PC-3 (cell line): ENCODE results near the gene GFOD1. TPM values are rescaled to one million over a fixed set of nuclear protein-coding genes. Genes with fewer than 3 reads are reported as not detected.

Experiments used
- ATAC-seq: fragments of 200-7000 bp; cut with Tn5 transposase; 2 replicates; pipeline ENCODE4 v1.9.1; 2020; ENCODE audit warnings: mild to moderate bottlenecking, moderate library complexity
- BruUV-seq: library from RNA; stranded (reverse); fragments of 400-500 nt; replicated peaks from 2 replicates; lab custom pipeline; 2021; lab: Mats Ljungman, UMichigan
- CTCF ChIA-PET: fragments of 300-600 bp; sonication (Branson Sonifier 250); formaldehyde crosslinking; loops from one replicate; lab custom pipeline; 2022; ENCODE audit warnings: antibody characterized with exemption; lab: Charles Lee
- POLR2A ChIA-PET: fragments of 300-600 bp; sonication (Branson Sonifier 250); formaldehyde crosslinking; loops from one replicate; lab custom pipeline; 2022; ENCODE audit warnings: antibody characterized with exemption; ENCODE audit not compliant: unreplicated experiment; lab: Charles Lee
- DNase-seq: peaks from one replicate; pipeline ENCODE4 v3.0.0-alpha.2; 2015
- H2AFZ ChIP-seq: fragments of 300-600 bp; sonication (generic); 2 replicates; pipeline ENCODE4 v1.6.0; 2016; ENCODE audit warnings: antibody characterized with exemption, low read length
- H3F3A ChIP-seq: fragments of 300-600 bp; sonication (generic); one replicate; pipeline ENCODE4 v1.6.0; 2017; ENCODE audit warnings: antibody characterized with exemption, low read length, control low read depth, mild to moderate bottlenecking; ENCODE audit not compliant: unreplicated experiment
- H3K27ac ChIP-seq: fragments of 300-600 bp; sonication (generic); 2 replicates; pipeline ENCODE4 v1.5.1; 2016; ENCODE audit warnings: mild to moderate bottlenecking, low read length
- H3K27me3 ChIP-seq: fragments of 300-600 bp; sonication (generic); 2 replicates; pipeline ENCODE4 v1.6.1; 2016; ENCODE audit warnings: low read length, mixed read lengths
- H3K36me3 ChIP-seq: fragments of 300-600 bp; sonication (generic); 2 replicates; pipeline ENCODE4 v1.6.1; 2016; ENCODE audit warnings: low read depth, mixed run types, low read length, mixed read lengths
- H3K4me1 ChIP-seq: fragments of 300-600 bp; sonication (generic); 2 replicates; pipeline ENCODE4 v1.5.1; 2016; ENCODE audit warnings: low read length; ENCODE audit not compliant: insufficient read depth
- H3K4me2 ChIP-seq: fragments of 300-600 bp; sonication (generic); 2 replicates; pipeline ENCODE4 v1.6.0; 2016; ENCODE audit warnings: low read length
- H3K4me3 ChIP-seq: fragments of 300-600 bp; sonication (generic); 2 replicates; pipeline ENCODE4 v1.5.1; 2016; ENCODE audit warnings: mild to moderate bottlenecking, low read length, mixed read lengths
- H3K79me2 ChIP-seq: fragments of 300-600 bp; sonication (generic); 2 replicates; pipeline ENCODE4 v1.6.1; 2017; ENCODE audit warnings: low read length, mixed read lengths
- H3K9ac ChIP-seq: fragments of 300-600 bp; sonication (generic); 2 replicates; pipeline ENCODE4 v1.6.0; 2016; ENCODE audit warnings: mild to moderate bottlenecking, low read length
- H3K9me2 ChIP-seq: fragments of 300-600 bp; sonication (generic); replicated peaks from 2 replicates; pipeline ENCODE4 v1.6.1; 2016; ENCODE audit warnings: mixed run types, low read length, mixed read lengths
- H3K9me3 ChIP-seq: fragments of 300-600 bp; sonication (generic); 2 replicates; pipeline ENCODE4 v1.6.1; 2016; ENCODE audit warnings: low read length, mixed read lengths
- H4K20me1 ChIP-seq: fragments of 300-600 bp; sonication (generic); 2 replicates; pipeline ENCODE4 v1.6.1; 2016; ENCODE audit warnings: low read length, mixed read lengths
- CTCF ChIP-seq: fragments of 300-600 bp; sonication (generic); conservative IDR thresholded peaks from 2 replicates; pipeline ENCODE4 v1.5.1; 2017; ENCODE audit warnings: antibody characterized with exemption, low read depth, mild to moderate bottlenecking, low read length
- EZH2 ChIP-seq: fragments of 300-600 bp; sonication (generic); IDR thresholded peaks from one replicate; pipeline ENCODE4 v1.6.1; 2017; ENCODE audit warnings: antibody characterized with exemption, mild to moderate bottlenecking, low read length; ENCODE audit not compliant: unreplicated experiment
- EZH2phosphoT487 ChIP-seq: fragments of 300-600 bp; sonication (generic); IDR thresholded peaks from 2 replicates; pipeline ENCODE4 v1.6.1; 2018; ENCODE audit warnings: mild to moderate bottlenecking, antibody characterized with exemption, low read length, borderline replicate concordance
- intact Hi-C: fragments of 100-400 bp; cut with micrococcal nuclease; formaldehyde crosslinking; loops from 2 replicates; pipeline ENCODE4 v1.9.0; 2023
- total RNA-seq: library from RNA; depleted of rRNA; stranded (reverse); fragments of >200 nt; gene quantifications from 2 replicates; pipeline ENCODE4 v1.2.3, GENCODE V29; 2014

The GFOD1 gene
- total RNA-seq, 1 experiment from 2014 or later = 16.0 TPM

DNA sequence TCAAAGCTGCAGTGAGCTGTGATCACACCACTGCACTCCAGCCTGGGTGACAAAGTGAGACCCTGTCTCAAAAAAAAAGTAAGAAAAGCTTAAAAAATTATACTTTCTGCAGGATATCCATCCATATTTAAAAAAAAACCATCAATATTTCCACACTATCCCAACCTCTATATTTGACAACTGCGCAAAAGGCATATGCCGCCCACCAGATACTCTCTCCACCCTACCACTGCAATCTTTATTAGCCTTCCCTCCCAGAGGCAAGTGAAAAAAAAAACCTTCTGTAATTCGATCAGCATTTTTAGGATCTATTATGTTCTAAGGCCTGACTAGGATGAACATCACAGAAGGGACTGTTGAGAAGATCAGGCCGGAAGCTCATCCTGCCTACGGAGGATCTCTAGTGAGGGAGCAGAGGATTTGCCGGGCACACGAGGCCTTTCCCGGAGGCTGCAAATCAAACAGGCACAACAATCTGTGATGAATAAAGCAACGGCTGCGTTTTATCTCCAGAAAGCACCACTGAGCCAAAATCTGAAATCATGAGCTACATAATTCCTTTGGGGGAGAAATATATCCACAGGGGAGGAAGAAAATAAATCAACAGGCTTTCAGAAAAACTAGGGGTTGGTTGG is 65.9 kb downstream of the GFOD1 start:
- TF ChIP-seq CTCF (no peak), EZH2 (no peak), EZH2phosphoT487 (no peak)
- POLR2A ChIA-PET = no interaction called here
- no peak overlapping the region for H3K4me2 ChIP-seq
- H2AFZ ChIP-seq = no peak overlapping the region
- ATAC-seq (no peak), DNase-seq (no peak)
- no peaks in the 10 kb centered on the region for H3K9me3 ChIP-seq
- H3K27ac ChIP-seq = no peak overlapping the region
- H3K4me1 ChIP-seq = peaks cover 9% of the 10 kb centered on the region; the same call in 1 of the 2 replicates
- H3K9ac ChIP-seq = no peak overlapping the region
- no peaks in the 10 kb centered on the region for H4K20me1 ChIP-seq
- no peaks in the 10 kb centered on the region for H3K27me3 ChIP-seq
- CTCF ChIA-PET = no interaction called here
- H3K79me2 ChIP-seq = peaks cover 12% of the 10 kb centered on the region
- H3F3A ChIP-seq = no peaks in the 10 kb centered on the region
- H3K36me3 ChIP-seq = no peaks in the 10 kb centered on the region
- no peaks in the 10 kb centered on the region for H3K9me2 ChIP-seq
- intact Hi-C loops = no loop called here
- no TSS peak for BruUV-seq
- no peak overlapping the region for H3K4me3 ChIP-seq

GRCh38 chr6:13420269-13420668 is 67.1 kb downstream of the GFOD1 start:
- POLR2A ChIA-PET = no interaction called here
- Histone ChIP-seq H3K4me1 (no peaks in the 10 kb centered on the region), H3K9ac (no peak overlapping the region), H3K27ac (no peak overlapping the region), H2AFZ (no peak overlapping the region), H4K20me1 (no peaks in the 10 kb centered on the region), H3K36me3 (no peaks in the 10 kb centered on the region), H3K4me3 (no peak overlapping the region), H3K9me3 (no peaks in the 10 kb centered on the region), H3K27me3 (no peaks in the 10 kb centered on the region), H3K4me2 (no peak overlapping the region), H3K9me2 (no peaks in the 10 kb centered on the region), H3F3A (no peaks in the 10 kb centered on the region), H3K79me2 (peaks cover 9% of the 10 kb centered on the region)
- DNase-seq (no peak), ATAC-seq (no peak)
- TF ChIP-seq CTCF (no peak), EZH2 (no peak), EZH2phosphoT487 (no peak)
- intact Hi-C loops = no loop called here
- CTCF ChIA-PET = no interaction called here
- BruUV-seq = no TSS peak

GRCh38 chr6:13419422-13420195 is 67.8 kb downstream of the GFOD1 start:
- Histone ChIP-seq H3K79me2 (peaks cover 6% of the 10 kb centered on the region; the same call in 1 of the 2 replicates), H3K4me2 (no peak overlapping the region), H4K20me1 (no peaks in the 10 kb centered on the region), H3K9ac (no peak overlapping the region), H3K4me3 (no peak overlapping the region), H3K36me3 (no peaks in the 10 kb centered on the region), H3F3A (no peaks in the 10 kb centered on the region), H3K27me3 (no peaks in the 10 kb centered on the region), H2AFZ (no peak overlapping the region), H3K4me1 (no peaks in the 10 kb centered on the region), H3K27ac (no peak overlapping the region), H3K9me2 (no peaks in the 10 kb centered on the region), H3K9me3 (no peaks in the 10 kb centered on the region)
- ATAC-seq (no peak), DNase-seq (no peak)
- no TSS peak for BruUV-seq
- ChIA-PET POLR2A (no interaction called here), CTCF (no interaction called here)
- TF ChIP-seq EZH2phosphoT487 = no peak
- TF ChIP-seq EZH2 = no peak
- no peak for TF ChIP-seq CTCF
- intact Hi-C loops = no loop called here
